ENCODE measurements around the gene PPP2R5C.

- TF ChIP-seq, protein P1, sequence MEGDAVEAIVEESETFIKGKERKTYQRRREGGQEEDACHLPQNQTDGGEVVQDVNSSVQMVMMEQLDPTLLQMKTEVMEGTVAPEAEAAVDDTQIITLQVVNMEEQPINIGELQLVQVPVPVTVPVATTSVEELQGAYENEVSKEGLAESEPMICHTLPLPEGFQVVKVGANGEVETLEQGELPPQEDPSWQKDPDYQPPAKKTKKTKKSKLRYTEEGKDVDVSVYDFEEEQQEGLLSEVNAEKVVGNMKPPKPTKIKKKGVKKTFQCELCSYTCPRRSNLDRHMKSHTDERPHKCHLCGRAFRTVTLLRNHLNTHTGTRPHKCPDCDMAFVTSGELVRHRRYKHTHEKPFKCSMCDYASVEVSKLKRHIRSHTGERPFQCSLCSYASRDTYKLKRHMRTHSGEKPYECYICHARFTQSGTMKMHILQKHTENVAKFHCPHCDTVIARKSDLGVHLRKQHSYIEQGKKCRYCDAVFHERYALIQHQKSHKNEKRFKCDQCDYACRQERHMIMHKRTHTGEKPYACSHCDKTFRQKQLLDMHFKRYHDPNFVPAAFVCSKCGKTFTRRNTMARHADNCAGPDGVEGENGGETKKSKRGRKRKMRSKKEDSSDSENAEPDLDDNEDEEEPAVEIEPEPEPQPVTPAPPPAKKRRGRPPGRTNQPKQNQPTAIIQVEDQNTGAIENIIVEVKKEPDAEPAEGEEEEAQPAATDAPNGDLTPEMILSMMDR (IDR thresholded peaks at IDR 0.05; ENCODE audit: extremely low read depth in 1 of 2, insufficient read depth in 1 of 2, low read depth in 1 of 2, low read length in 2 of 2): no peak
- TF ChIP-seq POLR2AphosphoS5 (IDR thresholded peaks at IDR 0.05; ENCODE audit: insufficient read depth, low read depth, low read length) (no peak), EZH2 (IDR thresholded peaks at IDR 0.05; ENCODE audit: borderline replicate concordance, low read depth, low read length, severe bottlenecking) (no peak), POLR2A (IDR thresholded peaks at IDR 0.05; ENCODE audit: low read depth, low read length) (no peak), MAX (IDR thresholded peaks at IDR 0.05; ENCODE audit: insufficient read depth, insufficient read length) (no peak), JUN (IDR thresholded peaks at IDR 0.05; ENCODE audit: borderline replicate concordance, insufficient read depth, insufficient read length, low read depth) (no peak), MYC (IDR thresholded peaks at IDR 0.05; ENCODE audit: low read depth, low read length) (no peak), FOS (IDR thresholded peaks at IDR 0.05; ENCODE audit: borderline replicate concordance, insufficient read depth, low read length) (no peak), GATA2 (IDR thresholded peaks at IDR 0.05; ENCODE audit: insufficient read depth, insufficient read length, low read depth, low read length) (no peak)
Measured at GRCh38 chr14:101899263-101899662, 137.8 kb downstream of the PPP2R5C start.
